GM19372 (cell line): ENCODE measurements around the gene NRGN.

Experiments
- ATAC-seq: cut with Tn5 transposase; IDR thresholded peaks from one replicate; pipeline ENCODE4 v1.9.1; 2021; ENCODE audit warnings: mild to moderate bottlenecking, low read depth, moderate library complexity; ENCODE audit not compliant: unreplicated experiment

NRGN gene

GRCh38 chr11:124738713-124739478 lies 846 bp upstream of the NRGN start:
- ATAC-seq, result no peak

DNA sequence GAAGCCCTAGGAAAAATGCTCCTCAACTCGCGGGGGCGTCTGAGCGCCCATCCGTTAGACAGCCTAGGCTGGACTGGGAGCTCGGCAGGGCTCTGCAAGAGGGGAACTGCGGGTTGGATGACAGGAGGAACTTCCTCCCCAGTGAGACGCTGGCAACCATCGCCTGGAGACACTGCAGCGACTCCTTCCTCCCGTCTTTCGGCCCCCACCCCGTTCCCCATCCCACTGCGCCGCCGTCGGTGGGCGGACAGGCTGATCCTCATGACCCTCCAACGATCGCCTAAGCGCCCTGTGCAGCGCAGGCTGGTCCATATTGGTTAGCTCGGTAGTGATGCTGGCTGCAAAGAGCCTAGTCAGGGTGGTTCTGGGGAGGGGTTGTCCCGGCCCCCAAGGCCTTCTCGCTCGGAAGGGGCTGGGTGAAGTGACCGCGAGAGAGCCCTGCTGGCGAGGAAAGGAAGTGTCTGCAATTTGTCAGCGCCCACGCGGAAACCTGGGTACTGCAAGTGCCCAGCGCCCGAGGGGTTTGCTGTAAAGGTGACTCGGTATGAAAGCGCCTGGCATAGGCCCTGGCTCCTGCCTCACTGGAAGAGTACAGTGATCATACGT lies 638 bp downstream of the NRGN start:
- peak; percentile 39 for ATAC-seq

DNA sequence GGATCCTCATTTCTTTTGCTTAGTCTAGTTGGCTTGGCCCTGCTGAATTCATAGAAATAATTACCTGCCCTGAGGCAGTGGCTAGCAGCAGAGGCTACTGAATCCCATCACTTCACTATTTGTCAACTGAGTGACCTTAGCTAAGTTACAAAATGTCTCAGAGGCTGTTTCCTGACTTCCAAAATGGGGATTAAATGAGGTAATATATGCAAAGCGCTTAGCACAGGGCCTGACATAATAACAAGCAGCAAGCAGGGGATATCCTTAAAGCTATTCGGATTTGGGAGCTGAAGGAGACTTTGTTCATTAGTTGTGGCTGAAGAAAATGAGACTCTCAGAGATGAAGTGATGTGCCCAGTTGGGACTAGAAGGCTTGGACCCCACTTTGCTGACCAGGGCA lies 2.8 kb downstream of the NRGN start:
- ATAC-seq, result no peak

DNA sequence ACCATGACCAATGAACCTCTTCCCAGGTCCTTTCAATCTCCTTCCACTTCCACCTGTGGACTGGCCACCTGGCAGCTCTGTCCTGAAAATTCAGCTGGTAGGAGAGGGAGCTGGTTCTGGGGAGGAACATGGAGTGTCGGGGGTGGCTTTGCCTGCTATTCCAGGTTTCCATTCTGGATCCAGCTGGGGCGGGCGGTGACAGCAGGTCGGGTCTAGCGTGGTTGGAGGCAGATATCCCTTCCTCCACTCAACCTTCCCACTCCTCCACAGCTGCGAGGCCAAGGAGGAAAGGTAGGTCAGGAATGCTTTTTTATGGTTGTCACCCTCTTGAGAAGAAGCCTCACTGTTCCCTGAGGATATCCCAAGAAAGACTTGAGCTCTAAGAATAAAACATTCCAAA lies 3.3 kb downstream of the NRGN start:
- no peak for ATAC-seq

GRCh38 chr11:124745270-124745834 lies 5.6 kb downstream of the NRGN start:
- ATAC-seq, result no peak

DNA sequence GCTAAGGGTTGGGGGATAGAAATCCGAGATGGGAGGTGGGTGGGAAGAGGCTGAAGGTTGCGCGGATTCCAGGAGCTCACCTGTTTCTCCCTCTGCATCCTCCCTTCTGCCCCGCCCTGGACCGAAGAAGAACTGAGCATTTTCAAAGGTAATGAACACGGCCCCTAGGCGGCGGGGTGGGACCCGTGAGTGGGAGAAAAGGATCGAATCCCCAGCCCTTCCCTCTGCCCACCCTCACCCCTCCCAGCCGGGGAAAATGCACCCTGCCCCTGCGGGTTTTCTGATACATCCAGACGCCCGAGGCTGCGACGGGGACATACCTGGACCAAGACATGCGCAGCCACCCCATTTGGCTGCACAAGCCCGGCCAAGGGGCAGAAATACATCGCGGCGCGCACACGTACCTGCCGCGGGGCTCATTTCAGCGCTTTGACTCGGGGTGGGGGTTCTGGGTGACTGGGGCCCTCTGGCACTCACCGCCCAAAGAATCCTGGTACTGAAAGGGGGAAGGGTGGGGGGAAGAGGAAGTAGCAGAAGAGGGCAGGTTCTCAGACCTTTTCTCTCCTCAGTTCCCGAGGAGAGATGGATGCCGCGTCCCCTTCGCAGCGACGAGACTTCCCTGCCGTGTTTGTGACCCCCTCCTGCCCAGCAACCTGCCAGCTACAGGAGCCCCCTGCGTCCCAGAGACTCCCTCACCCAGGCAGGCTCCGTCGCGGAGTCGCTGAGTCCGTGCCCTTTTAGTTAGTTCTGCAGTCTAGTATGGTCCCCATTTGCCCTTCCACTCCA lies 6.3 kb downstream of the NRGN start:
- peak; percentile 11 for ATAC-seq

DNA sequence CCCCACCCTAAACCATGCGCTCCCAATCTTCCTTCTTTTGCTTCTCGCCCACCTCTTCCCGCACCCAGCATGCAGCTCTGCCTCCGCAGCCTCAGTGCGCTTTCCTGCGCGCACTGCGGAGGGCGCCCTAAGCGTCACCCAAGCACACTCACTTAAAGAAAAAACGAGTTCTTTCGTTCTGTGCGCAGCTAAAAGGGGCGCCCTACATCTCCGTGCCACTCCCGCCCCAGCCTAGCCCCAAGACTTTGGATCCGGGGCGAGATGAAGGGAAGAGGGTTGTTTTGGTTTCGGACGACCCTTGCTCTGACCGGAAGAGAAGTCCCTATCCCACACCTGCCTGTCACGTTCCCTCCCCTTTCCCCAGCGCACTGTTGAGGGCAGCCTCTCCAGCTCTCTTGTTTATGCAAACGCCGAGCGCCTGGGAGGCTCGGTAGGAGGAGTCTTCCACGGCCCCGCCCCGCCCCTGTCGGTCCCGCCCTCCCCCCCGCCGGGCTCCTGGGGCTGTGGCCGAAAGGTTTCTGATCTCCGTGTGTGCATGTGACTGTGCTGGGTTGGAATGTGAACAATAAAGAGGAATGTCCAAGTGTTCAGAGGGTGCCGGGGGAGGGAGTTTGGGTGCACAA lies 7.0 kb downstream of the NRGN start:
- peak; percentile 92 for ATAC-seq

GRCh38 chr11:124747406-124748099 lies 7.8 kb downstream of the NRGN start:
- no peak for ATAC-seq

DNA sequence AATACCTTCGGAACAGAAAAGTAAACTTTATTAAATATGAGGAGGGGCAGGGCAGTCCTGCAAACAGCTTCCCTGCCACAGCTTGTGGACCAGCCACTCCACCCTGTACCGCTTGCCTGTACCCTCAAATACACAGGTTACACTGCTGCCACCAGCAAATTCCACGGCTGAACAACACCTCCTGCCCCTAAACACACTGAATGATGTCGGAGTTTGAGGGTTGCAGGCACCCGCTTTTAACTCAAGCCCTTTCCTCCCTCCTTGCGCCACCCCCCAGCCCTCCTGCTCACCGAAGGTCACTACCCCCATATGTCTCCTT lies 8.3 kb downstream of the NRGN start:
- no peak for ATAC-seq

DNA sequence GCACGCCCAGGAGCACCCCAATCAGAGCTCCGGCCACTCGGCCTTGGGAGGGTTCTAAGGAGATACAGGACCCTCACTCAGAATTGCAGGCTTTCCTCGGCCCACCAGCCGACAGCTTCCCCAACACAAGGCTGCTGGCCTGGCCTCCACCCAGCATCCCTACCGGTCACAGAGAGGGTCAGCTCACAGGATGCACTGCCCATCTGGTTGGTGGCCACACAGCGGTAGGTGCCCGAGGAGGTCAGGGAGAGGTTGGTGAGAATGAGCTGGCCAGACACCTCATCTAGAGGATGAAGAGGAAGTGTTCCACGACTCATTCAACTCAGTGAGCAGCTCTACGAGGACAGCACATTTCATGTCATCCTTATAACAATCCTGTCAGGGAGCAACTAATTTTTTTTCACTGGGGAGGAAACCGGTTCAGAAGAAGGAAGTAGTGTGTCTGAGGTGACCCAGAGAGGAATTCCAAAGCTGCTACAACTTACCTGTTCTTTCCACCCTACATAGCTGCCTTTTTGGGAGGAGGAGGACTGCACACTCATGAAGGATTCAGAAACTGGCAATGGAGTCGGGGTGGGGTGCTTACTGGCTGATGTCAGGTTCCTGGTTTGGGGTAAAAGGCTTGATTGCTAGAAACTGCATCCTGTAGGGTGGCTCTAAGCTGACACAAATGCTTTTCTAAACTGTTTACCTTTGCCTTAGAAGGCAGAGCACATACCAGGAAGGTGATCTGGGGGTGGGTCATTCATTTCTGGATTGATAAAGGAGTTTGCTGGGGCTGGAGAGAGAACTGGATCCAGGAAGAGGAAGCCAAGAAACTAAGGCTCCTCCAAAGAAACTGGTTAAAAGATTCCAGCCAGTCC lies 9.0 kb downstream of the NRGN start:
- no peak for ATAC-seq

- no peak for ATAC-seq
Measured at GRCh38 chr11:124749912-124750311, 10.2 kb downstream of the NRGN start.

- ATAC-seq, result no peak
Measured at GRCh38 chr11:124751391-124751740, 11.6 kb downstream of the NRGN start.

DNA sequence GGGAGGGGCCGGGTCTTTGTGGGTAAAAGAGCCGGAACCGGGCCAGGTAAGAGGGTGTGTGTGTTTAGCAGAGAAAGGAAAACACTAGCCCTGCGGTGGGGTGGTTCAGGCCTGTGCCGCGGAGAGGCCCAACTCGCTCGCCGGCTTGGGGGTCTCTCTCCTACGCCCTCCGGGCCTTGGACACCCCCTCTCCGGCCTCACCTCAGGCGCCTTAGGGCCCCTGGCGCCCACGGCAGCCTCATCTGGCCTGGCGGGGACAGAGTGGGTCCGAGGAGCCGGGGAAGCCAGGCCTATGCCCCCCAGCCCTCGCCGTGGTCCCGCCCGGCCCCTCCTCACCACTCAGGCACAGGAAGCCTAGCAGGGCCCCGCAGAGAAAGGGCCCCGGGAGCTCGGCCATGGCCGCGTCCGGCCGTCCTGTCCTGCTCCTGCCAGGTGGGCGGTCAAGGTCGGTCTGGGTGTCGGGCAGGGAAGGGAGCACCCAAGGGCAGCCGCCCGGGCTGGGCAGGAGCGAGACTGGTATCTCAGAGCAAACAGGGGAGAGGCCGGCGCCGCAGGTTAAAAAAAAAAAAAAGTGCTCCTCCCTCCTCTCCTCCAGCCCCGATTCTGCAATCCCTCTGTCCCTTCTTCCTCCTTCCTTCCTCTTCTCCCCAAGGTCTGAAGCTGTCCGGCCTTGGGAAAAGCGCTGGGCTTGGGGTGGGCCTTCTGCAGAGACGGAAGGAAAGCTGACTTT lies 12.2 kb downstream of the NRGN start, which contains the start of gene VSIG2:
Gene VSIG2, minus strand, starts transcription at position 515 of the 730 bp plus-strand sequence. Its CDS starts 118 bp downstream, at position 397.
- ATAC-seq, result no peak

DNA sequence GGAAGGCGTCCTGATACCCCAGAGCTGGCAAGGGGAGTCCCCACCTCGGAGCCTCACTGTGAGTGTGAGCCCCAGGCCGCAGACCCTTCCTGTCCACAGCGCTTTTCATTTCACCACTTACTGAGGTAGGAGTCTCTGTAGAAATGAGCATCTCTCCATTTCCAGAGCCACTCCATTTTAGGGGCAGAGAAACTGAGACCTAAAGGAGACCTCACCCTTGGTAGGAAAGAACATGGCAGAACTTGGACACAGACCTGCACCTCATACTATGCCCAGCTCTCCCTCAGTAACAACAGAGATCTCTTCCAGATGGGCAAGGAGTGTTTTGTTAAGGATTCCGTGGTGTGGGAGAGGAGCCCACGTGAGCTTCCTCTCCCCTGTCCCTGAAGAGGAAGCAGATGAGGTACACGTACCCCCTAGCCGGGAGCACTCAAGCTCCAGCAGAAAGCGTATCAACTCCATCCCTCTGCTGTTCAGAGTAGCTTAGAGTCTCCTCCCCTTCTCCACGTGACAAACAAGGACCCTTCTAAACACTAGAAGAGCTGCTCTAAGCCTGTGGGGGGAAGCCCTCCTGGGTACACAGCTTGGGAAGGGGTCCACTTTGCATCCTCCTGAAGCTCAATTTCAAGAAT lies 12.8 kb downstream of the NRGN start:
- ATAC-seq, result no peak

DNA sequence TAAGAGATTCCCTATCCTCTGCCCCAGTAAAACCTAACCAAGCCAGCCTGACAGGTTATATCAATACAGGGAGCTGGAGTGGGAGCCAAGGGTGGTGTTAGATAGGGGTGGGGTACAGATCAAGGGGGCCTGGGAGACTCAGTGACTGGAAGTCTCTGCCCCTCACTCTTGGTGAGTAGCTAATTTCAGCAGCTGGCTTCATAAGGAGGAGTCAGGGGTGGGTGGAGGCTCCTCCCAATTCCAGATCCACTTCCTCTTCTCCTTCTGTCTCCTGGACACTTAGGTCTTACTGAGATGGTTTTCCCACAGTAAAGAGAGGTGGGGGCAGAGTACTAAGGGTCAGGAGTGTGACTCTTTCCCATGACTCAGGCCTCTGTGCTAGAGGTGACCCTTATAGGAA lies 13.5 kb downstream of the NRGN start:
- ATAC-seq, result no peak

DNA sequence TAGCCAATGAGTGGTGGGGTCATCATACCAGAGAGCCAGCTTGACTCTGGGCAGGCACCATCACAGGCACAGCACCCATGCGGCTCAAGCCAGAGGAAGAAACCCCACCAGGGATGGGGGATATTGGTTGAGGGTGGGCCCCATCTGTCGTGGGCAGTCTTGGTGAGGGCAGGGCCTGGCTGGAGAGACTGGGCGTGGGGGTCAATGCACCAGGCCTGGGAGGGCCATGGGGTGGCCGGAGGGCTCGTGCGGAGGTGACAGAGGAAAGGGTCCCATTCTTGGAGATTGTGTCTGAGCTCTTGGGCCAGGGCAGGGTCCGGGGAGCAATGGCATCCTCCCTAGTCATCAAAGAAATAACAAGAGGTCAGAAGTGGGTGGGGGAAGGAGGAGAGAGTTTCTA lies 13.9 kb downstream of the NRGN start:
- ATAC-seq, result no peak

DNA sequence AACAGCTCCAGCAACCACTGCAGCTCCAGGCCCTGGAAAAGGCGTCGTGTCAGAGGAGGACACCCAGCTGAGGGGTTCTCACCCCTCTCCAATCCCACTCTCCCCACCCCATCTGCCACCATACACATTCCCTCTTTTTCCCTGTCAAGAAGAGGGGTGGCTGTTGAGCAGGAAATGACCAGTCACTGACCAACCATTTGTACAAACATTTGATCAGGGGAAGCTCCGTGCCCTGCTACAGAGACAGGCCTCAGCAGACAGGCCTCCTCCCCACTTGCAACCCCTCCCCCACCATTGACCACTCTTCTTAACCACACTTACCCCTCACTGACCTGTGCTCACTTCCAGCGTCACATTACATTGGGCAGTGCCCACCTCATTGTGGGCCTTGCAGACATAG lies 14.6 kb downstream of the NRGN start:
- no peak for ATAC-seq

DNA sequence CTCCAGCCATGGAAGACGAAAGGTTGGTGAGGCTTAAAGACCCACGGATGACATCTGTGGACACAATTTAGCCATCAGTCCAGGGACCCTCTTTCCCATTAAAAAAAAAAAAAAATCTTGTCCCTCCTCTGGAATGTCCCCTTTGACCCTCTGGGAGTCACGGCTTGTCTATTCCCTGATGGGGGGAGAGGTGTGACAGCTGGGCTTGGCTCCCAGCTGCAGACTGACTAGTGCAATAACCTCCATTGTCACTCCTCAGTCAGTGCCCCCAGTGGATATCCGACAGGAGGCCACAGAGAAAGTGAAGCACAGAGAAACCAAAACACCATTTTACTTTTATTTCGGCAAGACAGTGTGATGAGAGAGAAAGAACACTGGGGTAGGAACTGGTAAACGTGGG lies 15.0 kb downstream of the NRGN start:
- no peak for ATAC-seq
